IMR-90 (cell line): Measurements from ENCODE around the gene STOX2. TPM values are rescaled to one million over a fixed set of nuclear protein-coding genes. Genes with fewer than 3 reads are reported as not detected.

Source experiments
- ATAC-seq: fragments of 200-7000 bp; cut with Tn5 transposase; 2 replicates; pipeline ENCODE4 v1.9.1; 2020; ENCODE audit warnings: low read depth, mild to moderate bottlenecking, moderate library complexity
- BruUV-seq: library from RNA; stranded (reverse); fragments of 400-500 nt; replicated peaks from 2 replicates; lab custom pipeline; 2021; lab: Mats Ljungman, UMichigan
- CTCF ChIA-PET: fragments of 300-600 bp; formaldehyde crosslinking; extraction: SDS; loops from one replicate; lab custom pipeline; 2021; ENCODE audit warnings: antibody characterized with exemption; lab: Yijun Ruan, JAX
- POLR2A ChIA-PET: fragments of 300-600 bp; sonication (Branson Sonifier 250); formaldehyde crosslinking; loops from one replicate; lab custom pipeline; 2022; ENCODE audit warnings: antibody characterized with exemption; ENCODE audit not compliant: unreplicated experiment; lab: Charles Lee
- DNase-seq: peaks from one replicate; pipeline ENCODE4 v3.0.0; 2013
- H2AFZ ChIP-seq: replicated peaks from 2 replicates; pipeline ENCODE3; 2013; ENCODE audit warnings: low read length, mild to moderate bottlenecking; ENCODE audit not compliant: poor library complexity
- H2AK5ac ChIP-seq: 2 replicates; pipeline ENCODE4 v1.6.1; 2013; ENCODE audit warnings: low read depth, low read length, inconsistent platforms
- H2AK9ac ChIP-seq: replicated peaks from 2 replicates; pipeline ENCODE3; 2013; ENCODE audit warnings: mild to moderate bottlenecking, low read depth, low read length, moderate library complexity; ENCODE audit not compliant: poor library complexity
- H2BK120ac ChIP-seq: 2 replicates; pipeline ENCODE4 v1.6.1; 2013; ENCODE audit warnings: low read depth, low read length, inconsistent platforms
- H2BK15ac ChIP-seq: 3 replicates; pipeline ENCODE4 v1.6.1; 2013; ENCODE audit warnings: low read depth, low read length, inconsistent platforms
- H2BK20ac ChIP-seq: 2 replicates; pipeline ENCODE4 v1.6.1; 2013; ENCODE audit warnings: low read depth, mild to moderate bottlenecking, inconsistent platforms, low read length, moderate library complexity
- H2BK5ac ChIP-seq: 2 replicates; pipeline ENCODE4 v1.6.1; 2013; ENCODE audit warnings: mild to moderate bottlenecking, low read depth, low read length, inconsistent platforms; ENCODE audit not compliant: poor library complexity, severe bottlenecking
- H3K14ac ChIP-seq: replicated peaks from 2 replicates; pipeline ENCODE4 v1.6.1; 2013; ENCODE audit warnings: low read depth, low read length, inconsistent platforms
- H3K18ac ChIP-seq: 2 replicates; pipeline ENCODE4 v1.6.1; 2013; ENCODE audit warnings: low read depth, low read length, control low read depth
- H3K23ac ChIP-seq: 2 replicates; pipeline ENCODE4 v1.6.1; 2013; ENCODE audit warnings: low read depth, low read length, inconsistent platforms
- H3K27ac ChIP-seq: 2 replicates; pipeline ENCODE4 v1.5.1; 2013; ENCODE audit warnings: mild to moderate bottlenecking, control low read depth, low read length; ENCODE audit not compliant: insufficient read depth
- H3K27me3 ChIP-seq: 2 replicates; pipeline ENCODE4 v1.6.1; 2013; ENCODE audit warnings: low read length; ENCODE audit not compliant: control insufficient read depth, insufficient read depth
- H3K36me3 ChIP-seq: 2 replicates; pipeline ENCODE4 v1.6.1; 2013; ENCODE audit warnings: low read length, mixed read lengths; ENCODE audit not compliant: control insufficient read depth, insufficient read depth
- H3K4ac ChIP-seq: 2 replicates; pipeline ENCODE4 v1.6.1; 2013; ENCODE audit warnings: low read depth, low read length, inconsistent platforms
- H3K4me1 ChIP-seq: 2 replicates; pipeline ENCODE4 v1.6.1; 2013; ENCODE audit warnings: low read length, mixed read lengths; ENCODE audit not compliant: control insufficient read depth, insufficient read depth
- H3K4me2 ChIP-seq: 2 replicates; pipeline ENCODE4 v1.6.1; 2013; ENCODE audit warnings: low read depth, mild to moderate bottlenecking, control low read depth, low read length, moderate library complexity
- H3K4me3 ChIP-seq: 2 replicates; pipeline ENCODE4 v1.5.1; 2013; ENCODE audit warnings: low read depth, mild to moderate bottlenecking, control low read depth, low read length, moderate library complexity; ENCODE audit not compliant: insufficient read depth
- H3K56ac ChIP-seq: 2 replicates; pipeline ENCODE4 v1.6.1; 2013; ENCODE audit warnings: low read length, inconsistent platforms; ENCODE audit not compliant: insufficient read depth; ENCODE audit errors: extremely low read depth
- H3K79me1 ChIP-seq, 2 experiments: 2 replicates each; pipeline ENCODE4 v1.6.1; 2013; ENCODE audit warnings: low read length in 2 of 2, inconsistent platforms in 1 of 2, low read depth in 1 of 2
- H3K9ac ChIP-seq: 2 replicates; pipeline ENCODE4 v1.6.1; 2013; ENCODE audit warnings: low read depth, low read length, control low read depth
- H3K9me1 ChIP-seq: 2 replicates; pipeline ENCODE4 v1.6.1; 2013; ENCODE audit warnings: low read length, inconsistent platforms; ENCODE audit not compliant: insufficient read depth
- H3K9me3 ChIP-seq: 2 replicates; pipeline ENCODE4 v1.6.1; 2013; ENCODE audit warnings: low read length; ENCODE audit not compliant: control insufficient read depth, insufficient read depth
- H4K20me1 ChIP-seq: 2 replicates; pipeline ENCODE4 v1.6.1; 2013; ENCODE audit warnings: low read length, inconsistent platforms; ENCODE audit not compliant: insufficient read depth
- H4K5ac ChIP-seq: 2 replicates; pipeline ENCODE4 v1.6.1; 2013; ENCODE audit warnings: mild to moderate bottlenecking, low read depth, low read length, control low read depth
- H4K8ac ChIP-seq, 2 experiments: 2 replicates each; pipeline ENCODE4 v1.6.1; 2013; ENCODE audit warnings: low read depth in 2 of 2, low read length in 2 of 2, control low read depth in 1 of 2, inconsistent platforms in 1 of 2
- H4K91ac ChIP-seq: 2 replicates; pipeline ENCODE4 v1.6.1; 2013; ENCODE audit warnings: low read depth, low read length, inconsistent platforms; ENCODE audit not compliant: insufficient read depth
- BHLHE40 ChIP-seq: fragments of 150-350 bp; IDR thresholded peaks from 2 replicates; pipeline ENCODE4 v1.6.1; 2016; ENCODE audit warnings: mild to moderate bottlenecking, low read depth, low read length
- CEBPB ChIP-seq: IDR thresholded peaks from 2 replicates; pipeline ENCODE4 v1.6.1; 2012; ENCODE audit warnings: low read depth, low read length, improper control_type of control experiment
- CHD1 ChIP-seq: IDR thresholded peaks from 2 replicates; pipeline ENCODE4 v1.6.1; 2012; ENCODE audit warnings: low read depth, low read length, improper control_type of control experiment
- ELK1 ChIP-seq: fragments of 150-350 bp; IDR thresholded peaks from 2 replicates; pipeline ENCODE4 v1.6.1; 2016; ENCODE audit warnings: low read depth, mild to moderate bottlenecking, low read length, moderate library complexity, borderline replicate concordance
- FOS ChIP-seq: fragments of 150-350 bp; IDR thresholded peaks from 2 replicates; pipeline ENCODE4 v1.6.1; 2016; ENCODE audit warnings: low read depth, low read length
- MAFK ChIP-seq: IDR thresholded peaks from 2 replicates; pipeline ENCODE4 v1.6.1; 2012; ENCODE audit warnings: low read depth, low read length, improper control_type of control experiment
- MAZ ChIP-seq: IDR thresholded peaks from 2 replicates; pipeline ENCODE4 v1.6.1; 2012; ENCODE audit warnings: low read depth, mild to moderate bottlenecking, low read length, improper control_type of control experiment, moderate library complexity, borderline replicate concordance
- MXI1 ChIP-seq: IDR thresholded peaks from 2 replicates; pipeline ENCODE4 v1.6.1; 2012; ENCODE audit warnings: low read depth, mild to moderate bottlenecking, low read length, moderate library complexity, borderline replicate concordance
- NFE2L2 ChIP-seq: fragments of 150-350 bp; IDR thresholded peaks from 2 replicates; pipeline ENCODE4 v1.6.1; 2016; ENCODE audit warnings: low read depth, mild to moderate bottlenecking, low read length
- POLR2A ChIP-seq: IDR thresholded peaks from 2 replicates; pipeline ENCODE4 v1.6.1; 2012; ENCODE audit warnings: mild to moderate bottlenecking, low read depth, low read length
- RAD21 ChIP-seq: IDR thresholded peaks from 2 replicates; pipeline ENCODE4 v1.6.1; 2012; ENCODE audit warnings: low read length, improper control_type of control experiment
- RCOR1 ChIP-seq: IDR thresholded peaks from 2 replicates; pipeline ENCODE4 v1.6.1; 2012; ENCODE audit warnings: mild to moderate bottlenecking, low read length, improper control_type of control experiment; ENCODE audit not compliant: insufficient replicate concordance
- RFX5 ChIP-seq: IDR thresholded peaks from 2 replicates; pipeline ENCODE4 v1.8.0; 2012; ENCODE audit warnings: low read depth, mild to moderate bottlenecking, low read length, moderate library complexity
- SMC3 ChIP-seq: fragments of 150-350 bp; IDR thresholded peaks from 2 replicates; pipeline ENCODE4 v1.6.1; 2016; ENCODE audit warnings: low read depth, mild to moderate bottlenecking, antibody characterized with exemption, low read length, moderate library complexity
- USF2 ChIP-seq: fragments of 150-350 bp; IDR thresholded peaks from 2 replicates; pipeline ENCODE4 v1.6.1; 2017; ENCODE audit warnings: mild to moderate bottlenecking, antibody characterized with exemption, low read length, low read depth
- WGBS, 2 experiments: methylation state at CpG; one replicate each; pipeline versions ENCODE4 v1.1.5 to v1.1.7; 2013; ENCODE audit warnings: missing lambda C conversion rate in 2 of 2; ENCODE audit not compliant: insufficient read length in 1 of 2; ENCODE audit errors: extremely low coverage in 2 of 2; 5-methylcytosine and 5-hydroxymethylcytosine counted together
- dilution Hi-C: fragments of 300-500 bp; cut with HindIII; formaldehyde crosslinking; loops from one replicate; pipeline ENCODE4 v1.14.3; 2018; ENCODE audit warnings: low sequenced_read_pairs; ENCODE audit not compliant: unreplicated experiment
- in situ Hi-C: fragments of 300-500 bp; cut with MboI; formaldehyde crosslinking; loops from 3 replicates; pipeline ENCODE4 v1.14.3; 2019; ENCODE audit warnings: low sequenced_read_pairs, inconsistent platforms, mixed read lengths
- intact Hi-C: fragments of 100-400 bp; cut with micrococcal nuclease; formaldehyde crosslinking; loops from 2 replicates; pipeline ENCODE4 v1.10.0; 2022
- polyA plus RNA-seq, 3 experiments: library from polyadenylated mRNA; depleted of rRNA; stranded (reverse); fragments of >200 nt; gene quantifications; 2 replicates each; pipeline ENCODE4 v1.2.3, GENCODE V29; 2012; ENCODE audit warnings: low replicate concordance in 1 of 3
- total RNA-seq: library from RNA; depleted of rRNA; stranded (reverse); fragments of >200 nt; gene quantifications from 2 replicates; pipeline ENCODE4 v1.2.3, GENCODE V29; 2012
- TF ChIP-seq, protein P1 (sequence below): conservative IDR thresholded peaks from 2 replicates; pipeline ENCODE4 v1.5.1; 2012; ENCODE audit warnings: mild to moderate bottlenecking, low read depth, low read length, improper control_type of control experiment

Gene STOX2
- total and polyA plus RNA-seq, 2 of the 4 experiments (the other 2 are of a cell fraction), result 1.1 to 5.4 TPM

DNA sequence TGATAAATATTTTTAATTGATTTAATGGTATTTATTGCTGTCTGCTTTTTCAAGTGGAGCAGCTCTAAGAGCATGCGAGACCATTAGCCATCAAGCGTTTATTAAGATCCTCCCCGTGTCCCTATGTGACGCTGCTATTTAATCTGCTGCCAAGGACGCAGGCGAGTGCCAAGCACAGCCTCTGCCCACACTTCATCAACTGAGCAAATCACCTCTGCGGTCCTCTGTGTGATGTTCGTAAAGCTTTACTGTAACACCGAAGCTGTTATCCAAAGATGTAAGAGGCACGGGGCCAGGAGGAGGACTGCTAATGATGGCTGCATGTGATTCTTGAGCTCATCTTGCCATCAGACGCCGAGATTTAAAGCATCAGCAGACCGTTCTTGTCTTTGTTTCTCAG is 79.5 kb downstream of the STOX2 start:
- BruUV-seq, result no TSS peak
- intact Hi-C loops, result loop anchor here (10.0 kb wide), 1 partner anchor 140 kb away; no protein-coding TSS in a partner anchor

More for the DNA sequence above, 79.5 kb downstream of the STOX2 start:
- Histone ChIP-seq H2AK5ac (no peak overlapping the region), H3K4ac (no peak overlapping the region), H3K27ac (no peak overlapping the region), H2AK9ac (no peak overlapping the region), H2AFZ (no peak overlapping the region), H4K20me1 (no peaks in the 10 kb centered on the region), H2BK5ac (no peak overlapping the region), H3K27me3 (no peaks in the 10 kb centered on the region), H3K4me1 (peaks cover 16% of the 10 kb centered on the region), H3K14ac (no peak overlapping the region), H3K9me1 (peaks cover 6% of the 10 kb centered on the region; the same call in 1 of the 2 replicates), H2BK20ac (no peak overlapping the region; the same call in 1 of the 2 replicates), H4K91ac (no peak overlapping the region), H3K23ac (no peak overlapping the region), H4K5ac (no peak overlapping the region; the same call in 1 of the 2 replicates), H3K4me2 (no peak overlapping the region), H3K18ac (no peak overlapping the region), H2BK120ac (no peak overlapping the region), H3K56ac (no peak overlapping the region), H3K9ac (no peak overlapping the region), H4K8ac (no peak overlapping the region), H3K4me3 (no peak overlapping the region), H3K79me1 (peaks cover 0 to 4% of the 10 kb centered on the region in 2 experiments; a peak in 1 of 4 replicates), H2BK15ac (no peak overlapping the region), H3K36me3 (peaks cover 2% of the 10 kb centered on the region; the same call in 1 of the 2 replicates), H3K9me3 (no peaks in the 10 kb centered on the region)
- dilution Hi-C loops (no loop called here), in situ Hi-C loops (no loop called here)
- ATAC-seq, result no peak
- WGBS, 2 experiments, result 60% methylated on average over 3 of the region's 13 CpGs; no CpG with 5 or more reads in 1 of the 2 experiments
- TF ChIP-seq MXI1 (no peak), ELK1 (no peak), RFX5 (no peak), CEBPB (no peak), NFE2L2 (no peak), RAD21 (no peak), USF2 (no peak), BHLHE40 (no peak), MAFK (no peak), FOS (no peak), RCOR1 (no peak), MAZ (no peak), SMC3 (no peak), CHD1 (no peak), POLR2A (no peak)
- TF ChIP-seq, protein P1, sequence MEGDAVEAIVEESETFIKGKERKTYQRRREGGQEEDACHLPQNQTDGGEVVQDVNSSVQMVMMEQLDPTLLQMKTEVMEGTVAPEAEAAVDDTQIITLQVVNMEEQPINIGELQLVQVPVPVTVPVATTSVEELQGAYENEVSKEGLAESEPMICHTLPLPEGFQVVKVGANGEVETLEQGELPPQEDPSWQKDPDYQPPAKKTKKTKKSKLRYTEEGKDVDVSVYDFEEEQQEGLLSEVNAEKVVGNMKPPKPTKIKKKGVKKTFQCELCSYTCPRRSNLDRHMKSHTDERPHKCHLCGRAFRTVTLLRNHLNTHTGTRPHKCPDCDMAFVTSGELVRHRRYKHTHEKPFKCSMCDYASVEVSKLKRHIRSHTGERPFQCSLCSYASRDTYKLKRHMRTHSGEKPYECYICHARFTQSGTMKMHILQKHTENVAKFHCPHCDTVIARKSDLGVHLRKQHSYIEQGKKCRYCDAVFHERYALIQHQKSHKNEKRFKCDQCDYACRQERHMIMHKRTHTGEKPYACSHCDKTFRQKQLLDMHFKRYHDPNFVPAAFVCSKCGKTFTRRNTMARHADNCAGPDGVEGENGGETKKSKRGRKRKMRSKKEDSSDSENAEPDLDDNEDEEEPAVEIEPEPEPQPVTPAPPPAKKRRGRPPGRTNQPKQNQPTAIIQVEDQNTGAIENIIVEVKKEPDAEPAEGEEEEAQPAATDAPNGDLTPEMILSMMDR, result no peak
- ChIA-PET POLR2A (no interaction called here), CTCF (interaction anchor here (1.0 kb wide), 1 partner anchor 10 kb away, joined by 3 read pairs; no protein-coding TSS in a partner anchor)
- DNase-seq, result no peak
